ENCODE results near the gene LHFPL6.

LHFPL6 gene

DNA sequence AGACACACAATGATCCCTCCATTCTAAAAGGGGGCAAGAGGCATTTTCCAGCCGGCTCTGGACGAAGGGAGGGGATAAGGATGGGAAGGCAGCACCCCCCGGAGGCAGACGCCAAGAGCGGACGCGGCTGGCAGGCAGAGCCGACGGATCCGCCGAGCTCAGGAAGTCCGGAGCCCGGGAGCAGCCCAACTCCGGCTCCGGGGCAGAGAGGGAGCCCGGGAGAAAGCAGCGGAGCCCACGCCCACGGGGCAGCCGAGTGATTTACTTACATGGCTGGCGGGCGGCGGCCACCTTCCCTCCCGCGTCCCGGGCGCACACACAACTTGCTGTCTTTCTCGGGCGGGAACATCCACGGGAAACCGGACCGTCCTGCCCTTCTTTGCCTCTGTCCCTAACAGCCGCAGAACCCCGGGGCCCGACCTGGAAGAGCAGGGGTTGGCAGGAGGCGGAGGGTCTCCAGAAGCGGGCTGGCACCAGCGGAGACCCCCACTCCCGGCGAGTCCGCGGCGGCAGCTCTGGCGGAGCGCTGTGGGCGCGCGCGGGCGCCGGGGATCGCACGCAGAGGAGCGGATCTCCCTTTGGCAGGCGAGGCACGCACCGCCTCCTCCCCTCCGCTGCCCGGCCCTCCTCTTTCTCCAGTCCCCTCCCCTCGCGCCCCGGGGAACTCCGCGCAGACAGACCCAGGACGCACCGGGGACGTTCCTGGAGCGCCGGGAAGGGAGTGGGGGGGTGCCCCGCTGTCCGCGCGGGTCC, at the start of gene LHFPL6:
LHFPL6 (minus strand) TSS at position 580 of the 753 bp plus-strand sequence.
- DNase-seq, result peak; percentile 27 to 28

DNA sequence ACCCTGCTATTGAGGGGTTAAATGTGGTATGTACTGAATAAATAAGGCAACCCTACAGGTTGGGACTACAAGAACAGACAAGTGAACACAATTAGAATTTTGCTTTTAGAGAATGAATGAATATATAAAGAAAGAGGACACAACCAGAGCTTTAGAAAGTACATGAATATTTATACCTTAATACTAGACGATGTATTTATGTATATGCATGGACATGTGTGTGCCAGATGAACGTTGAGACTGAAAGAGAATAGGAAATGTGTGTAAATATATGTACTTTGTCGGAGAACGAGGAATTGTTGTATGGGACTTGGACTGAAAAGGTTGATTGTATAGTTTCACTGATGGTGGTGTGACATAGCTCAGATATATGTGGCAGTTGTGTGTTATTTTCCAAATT, 43.1 kb upstream of the LHFPL6 start:
- no peak for DNase-seq

DNA sequence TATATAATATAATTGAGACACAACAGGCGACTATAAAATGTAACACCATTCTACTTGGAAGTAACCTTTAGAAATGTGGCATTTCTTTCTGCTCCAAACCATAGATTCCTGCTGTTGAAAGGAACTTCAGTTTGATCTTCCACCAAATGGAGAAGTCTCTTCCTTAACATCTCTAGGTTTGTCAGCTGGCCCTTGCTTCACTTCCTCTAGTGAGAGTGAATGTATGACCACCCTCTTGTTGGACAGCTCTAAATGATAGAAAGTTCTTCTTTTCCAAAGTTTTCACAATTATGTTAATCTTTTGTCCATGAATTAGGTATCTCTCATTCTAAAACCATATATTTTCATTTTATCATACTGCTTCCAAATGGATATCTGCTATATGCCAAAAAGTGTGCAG, 38.7 kb upstream of the LHFPL6 start:
- peak; percentile 23 to 37 for DNase-seq

- no peak for DNase-seq
Observed at GRCh38 chr13:39637890-39638289, 34.9 kb upstream of the LHFPL6 start.

GRCh38 chr13:39635564-39635963, 32.6 kb upstream of the LHFPL6 start:
- no peak for DNase-seq

GRCh38 chr13:39632994-39633393, 30.0 kb upstream of the LHFPL6 start:
- no peak for DNase-seq

- no peak for DNase-seq
Observed at GRCh38 chr13:39631307-39631706, 28.3 kb upstream of the LHFPL6 start.

DNA sequence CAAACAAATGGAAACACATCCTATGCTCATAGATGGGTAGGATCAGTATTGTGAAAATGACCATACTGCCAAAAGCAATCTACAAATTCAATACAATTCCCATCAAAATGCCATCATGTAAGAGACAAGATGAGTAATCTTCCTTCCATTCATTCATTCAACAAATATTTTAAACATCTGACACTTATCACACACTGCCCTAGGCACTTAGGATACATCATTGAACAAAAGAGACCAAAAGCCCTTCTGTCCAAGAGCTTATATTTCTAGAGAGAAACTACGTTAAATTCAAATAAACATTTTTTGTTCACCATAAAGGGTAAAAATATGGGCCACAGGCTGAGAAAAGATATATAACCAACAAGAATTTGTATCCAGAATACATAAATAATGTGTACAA, 20.5 kb upstream of the LHFPL6 start:
- DNase-seq, result no peak

- DNase-seq, result no peak
Observed at GRCh38 chr13:39618561-39618960, 15.6 kb upstream of the LHFPL6 start.

DNA sequence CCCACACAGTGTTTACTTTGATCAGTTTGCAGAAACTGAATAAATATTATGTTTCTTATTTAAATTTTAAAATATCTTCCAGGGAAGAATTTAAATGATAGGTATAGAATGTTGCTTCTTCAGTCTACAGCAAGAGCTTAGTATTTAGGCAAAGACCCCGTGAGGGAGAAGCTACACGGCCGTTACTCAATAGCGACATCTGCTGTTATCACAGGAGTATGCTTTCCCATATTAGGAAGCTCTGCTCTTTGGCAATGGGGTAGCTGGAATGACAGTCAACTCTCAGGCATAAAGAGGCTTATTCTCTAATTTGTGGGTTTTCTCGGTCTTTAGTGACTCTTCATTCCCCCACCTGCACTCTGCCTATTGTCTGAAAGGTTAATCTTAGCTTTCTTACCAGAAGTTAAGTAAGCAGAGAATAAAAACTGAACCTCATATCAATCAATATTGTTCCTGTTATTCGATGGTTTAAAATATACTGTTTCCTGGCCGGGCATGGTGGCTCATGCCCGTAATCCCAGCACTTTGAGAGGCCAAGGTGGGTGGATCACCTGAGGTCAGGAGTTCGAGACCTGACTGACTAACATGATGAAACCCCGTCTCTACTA, 13.2 kb upstream of the LHFPL6 start:
- peak; percentile 47 to 63 for DNase-seq

- DNase-seq, result peak; percentile 38 to 59
Observed at GRCh38 chr13:39612023-39612637, 9.1 kb upstream of the LHFPL6 start.

- DNase-seq, result no peak
Observed at GRCh38 chr13:39607876-39608275, 4.9 kb upstream of the LHFPL6 start.

GRCh38 chr13:39605677-39606320, 2.8 kb upstream of the LHFPL6 start:
- DNase-seq, result no peak

DNA sequence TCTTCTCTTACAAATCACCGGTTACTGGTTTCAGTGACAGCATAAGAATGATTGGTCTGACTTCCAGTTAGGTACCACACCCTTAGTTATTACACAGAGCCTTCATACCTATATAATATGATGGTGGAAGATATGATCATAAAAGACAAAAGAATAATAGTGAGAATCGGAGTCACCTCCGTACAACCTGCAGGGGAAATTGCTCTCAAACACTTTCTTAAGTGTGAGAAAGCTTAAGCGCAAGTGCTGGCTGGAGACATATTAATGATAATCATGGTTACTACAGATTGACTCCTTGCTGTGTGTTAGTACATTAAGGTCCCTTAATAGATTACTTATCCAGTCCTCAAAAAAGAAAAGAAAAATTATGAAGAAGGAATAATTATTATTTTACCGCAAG, 1.8 kb upstream of the LHFPL6 start:
- no peak for DNase-seq

DNA sequence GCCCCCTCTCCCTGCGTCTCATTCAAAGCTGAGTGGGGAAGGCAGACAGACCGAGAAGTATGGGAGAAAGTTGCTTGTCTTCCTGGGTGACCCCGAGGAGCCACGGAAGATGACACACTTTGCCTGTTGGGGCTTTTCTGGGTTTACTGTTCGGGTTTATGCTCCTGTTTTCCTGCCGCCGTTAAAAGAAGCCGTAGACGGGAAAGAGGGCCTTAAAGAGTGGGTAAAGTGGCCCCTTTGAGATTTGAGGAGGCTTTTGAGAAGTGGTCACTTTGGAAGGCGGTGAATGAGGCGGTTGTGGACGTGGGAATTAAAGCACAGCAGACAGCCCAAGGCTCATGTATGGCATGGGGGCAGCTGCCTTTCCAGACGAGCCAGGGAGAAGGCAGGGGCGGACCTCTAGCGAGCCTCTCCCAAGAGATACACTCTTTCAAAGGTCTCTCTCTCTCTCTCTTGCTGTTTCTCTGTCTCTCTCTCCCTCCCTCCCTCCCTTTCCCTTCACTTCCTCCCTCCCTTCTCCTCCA, 493 bp upstream of the LHFPL6 start:
- DNase-seq, result no peak

DNA sequence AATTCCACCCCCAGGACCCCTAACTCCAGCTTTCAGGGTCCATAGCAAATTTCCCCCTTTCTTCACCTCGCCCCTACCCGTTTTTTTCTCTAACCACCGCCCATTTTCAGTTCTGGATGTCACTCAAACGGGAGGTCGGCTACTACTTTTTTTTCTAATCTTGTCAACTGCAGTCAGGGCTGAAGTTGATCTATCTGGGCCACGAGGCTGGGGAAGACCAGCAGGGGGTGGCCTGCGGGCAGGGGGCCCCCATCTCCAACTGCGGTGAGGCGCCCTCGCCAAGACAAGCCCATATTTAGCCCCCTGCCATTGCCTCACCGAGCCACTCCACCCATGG, 748 bp downstream of the LHFPL6 start:
- peak in 1 of 2 experiments; percentile 27 for DNase-seq

DNA sequence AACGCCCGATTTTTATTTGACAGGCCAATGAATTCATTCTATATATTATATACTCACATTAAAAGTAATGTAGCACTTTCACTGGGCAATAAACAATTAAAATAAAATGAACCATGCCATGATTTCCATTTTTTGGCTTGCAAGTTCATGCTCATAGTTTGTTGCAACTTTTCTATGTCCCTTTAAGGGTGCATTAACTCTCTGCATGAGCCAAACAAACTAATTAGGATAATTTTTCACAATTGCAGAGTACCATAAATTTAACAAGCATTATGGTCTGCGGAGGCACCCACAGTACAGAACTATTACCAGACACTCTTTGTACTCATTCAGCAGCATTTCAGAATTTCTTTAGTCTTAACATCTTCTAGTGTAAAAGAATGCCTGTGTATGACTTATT, 1.4 kb downstream of the LHFPL6 start:
- DNase-seq, result no peak

DNA sequence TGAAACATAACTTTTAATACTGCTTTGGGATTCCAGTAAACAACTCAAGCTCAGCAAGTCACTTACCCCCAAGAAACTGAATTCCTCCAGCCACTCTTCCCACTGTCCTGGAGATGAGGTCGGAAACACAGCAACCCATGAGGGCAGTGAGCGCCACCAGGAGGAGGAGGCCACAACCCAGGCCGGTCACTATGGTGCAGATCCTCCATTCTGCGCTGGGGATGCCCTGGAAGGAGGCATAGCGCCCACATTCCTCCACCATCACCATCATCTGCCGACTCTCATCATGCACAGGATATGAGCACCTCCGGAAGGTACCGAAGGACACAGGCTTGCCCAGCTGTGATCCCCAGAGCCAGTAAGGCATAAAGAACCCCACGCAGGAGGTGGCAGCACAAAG, 2.2 kb downstream of the LHFPL6 start:
- no peak for DNase-seq

GRCh38 chr13:39599842-39600241, 3.2 kb downstream of the LHFPL6 start:
- no peak for DNase-seq

DNA sequence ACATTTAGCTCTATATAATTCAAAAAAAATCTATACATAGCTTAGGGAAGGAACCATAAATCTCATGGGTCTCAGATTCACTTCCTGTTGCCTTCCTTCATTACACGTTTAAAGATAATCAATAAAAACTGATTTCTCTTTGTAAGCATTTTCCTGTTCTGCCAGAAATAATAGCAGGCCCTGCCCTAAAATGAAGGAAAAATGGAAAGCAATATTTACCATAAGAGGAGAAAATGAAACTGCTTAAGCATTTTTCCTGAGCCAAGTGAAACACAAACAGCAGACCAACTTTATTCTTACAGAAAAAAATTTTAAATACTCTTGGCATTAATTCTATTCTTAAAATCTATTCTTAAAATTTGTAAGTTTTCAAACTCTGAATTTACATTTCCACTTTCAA, 4.0 kb downstream of the LHFPL6 start:
- no peak for DNase-seq

GRCh38 chr13:39597838-39598237, 5.2 kb downstream of the LHFPL6 start:
- no peak for DNase-seq

- DNase-seq, result no peak
Observed at GRCh38 chr13:39596685-39597084, 6.3 kb downstream of the LHFPL6 start.

- no peak for DNase-seq
Observed at GRCh38 chr13:39596176-39596575, 6.8 kb downstream of the LHFPL6 start.

Measured in Kasumi-1 (cell line).